Keratinocyte (primary cell): Measurements from ENCODE around the gene ANAPC2.

ENCODE experiments used
- CTCF ChIP-seq, 3 experiments: IDR thresholded peaks in 1 of 3; conservative IDR thresholded peaks in 1 of 3; optimal IDR thresholded peaks in 1 of 3; 2 replicates in 2 of 3; 3 replicates in 1 of 3; pipeline versions ENCODE3 to v1.5.1; 2011; ENCODE audit warnings: low read length in 3 of 3, mild to moderate bottlenecking in 3 of 3, moderate library complexity in 2 of 3, control low read depth in 1 of 3, inconsistent platforms in 1 of 3; ENCODE audit not compliant: insufficient read depth in 2 of 3; ENCODE audit errors: extremely low read depth in 1 of 3
- EZH2 ChIP-seq: IDR thresholded peaks from one replicate; pipeline ENCODE4 v1.6.1; 2012; ENCODE audit warnings: inconsistent platforms, mild to moderate bottlenecking, low read length, moderate library complexity

DNA sequence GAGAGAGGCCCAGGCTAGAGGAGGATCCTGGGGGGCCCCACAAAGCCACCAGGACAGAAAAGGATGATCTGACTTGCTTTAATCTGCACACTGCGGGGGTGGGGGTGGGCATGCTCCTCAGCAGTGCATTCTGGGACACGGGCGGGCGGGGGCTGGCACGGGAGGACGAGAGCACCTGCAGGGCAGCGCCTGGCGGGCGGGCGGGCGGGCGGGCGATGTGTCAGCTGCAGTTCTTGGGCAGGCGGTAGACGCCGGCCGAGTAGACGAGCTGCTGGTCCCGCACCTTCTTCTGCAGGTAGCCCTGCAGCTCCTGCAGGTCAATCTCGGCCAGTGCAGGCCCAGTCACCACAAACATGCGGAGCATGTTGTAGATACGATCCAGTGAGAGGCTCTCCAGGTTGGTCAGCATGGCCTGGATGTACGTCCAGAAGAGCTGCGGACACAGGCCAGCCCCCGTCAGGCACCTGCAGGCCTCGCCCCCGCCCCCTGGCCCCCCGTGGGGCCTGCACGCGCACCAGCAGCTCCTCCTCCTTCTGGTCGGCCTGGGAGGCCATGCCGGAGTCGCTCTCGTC is 13.6 kb downstream of the ANAPC2 start:
- peak in 1 of 3 experiments; percentile 14 for TF ChIP-seq CTCF (optimal IDR thresholded peaks at IDR 0.05 in 1 of 3, IDR thresholded peaks at IDR 0.05 in 1 of 3, conservative IDR thresholded peaks at IDR 0.05 in 1 of 3; ENCODE audit: extremely low read depth in 1 of 3, insufficient read depth in 2 of 3, low read length in 3 of 3)
- no peak for TF ChIP-seq EZH2
